Tibial artery (tissue), 4 donors: ENCODE data around the gene C19orf47.

ENCODE experiments used
- DNase-seq, 2 donors: peaks; one replicate each; pipeline ENCODE4 v3.0.0-alpha.2; 2019
- H3K27ac ChIP-seq, 2 donors: fragments of 200-600 bp; sonication (generic) in 1 of 2; 1 replicate in 1 of 2; 2 replicates in 1 of 2; pipeline ENCODE4 v1.5.1; 2018 to 2019; ENCODE audit warnings: mild to moderate bottlenecking in 1 of 2
- H3K27me3 ChIP-seq, 2 donors: fragments of 200-600 bp; sonication (generic) in 1 of 2; one replicate each; pipeline versions ENCODE4 v1.5.1 to v1.6.0; 2016 to 2019
- H3K36me3 ChIP-seq, 3 donors: fragments of 200-600 bp; sonication (generic) in 2 of 3; one replicate each; pipeline ENCODE4 v1.5.1; 2016 to 2019; ENCODE audit warnings: mild to moderate bottlenecking in 2 of 3
- H3K4me1 ChIP-seq, 4 donors: fragments of 200-600 bp; sonication (generic) in 2 of 4; 1 replicate in 3 of 4; 2 replicates in 1 of 4; pipeline ENCODE4 v1.5.1; 2016 to 2019
- H3K4me3 ChIP-seq, 2 donors: fragments of 200-600 bp; sonication (generic) in 1 of 2; 1 replicate in 1 of 2; 2 replicates in 1 of 2; pipeline ENCODE4 v1.5.1; 2018 to 2019; ENCODE audit warnings: mild to moderate bottlenecking in 2 of 2
- H3K9me3 ChIP-seq, 3 donors: fragments of 200-600 bp; sonication (generic) in 1 of 3; one replicate each; pipeline ENCODE4 v1.5.1; 2016 to 2019
- CTCF ChIP-seq, 2 experiments: fragments of 200-600 bp in 1 of 2; fragments of 450-650 bp in 1 of 2; IDR thresholded peaks; one replicate each; pipeline ENCODE4 v1.5.1; 2017 to 2019; ENCODE audit warnings: antibody characterized with exemption in 2 of 2, mild to moderate bottlenecking in 1 of 2, moderate library complexity in 1 of 2
- intact Hi-C: fragments of 100-400 bp; cut with DNase I; formaldehyde crosslinking; loops from one replicate; pipeline ENCODE4 v1.15.0; 2023; ENCODE audit warnings: low total_unique reads

Gene C19orf47

GRCh38 chr19:40348125-40348913 is at the start of gene C19orf47, which contains the start of gene PLD3:
Gene C19orf47, minus strand, starts transcription at chr19:40348397. Its CDS starts 6,540 bp downstream, at chr19:40341857.
Gene PLD3, plus strand, starts transcription at chr19:40348695. Its CDS starts 17,789 bp downstream, at chr19:40366484.
- intact Hi-C loops = no loop called here
- H3K4me1 ChIP-seq = peaks cover 0 to 39% (median 10%) of the 10 kb centered on the region in 4 donors
- H3K36me3 ChIP-seq = no peaks in the 10 kb centered on the region
- DNase-seq = peak; percentile 100
- no peaks in the 10 kb centered on the region for H3K27me3 ChIP-seq
- H3K27ac ChIP-seq = peak within 1 kb of the TSS; percentile 61 to 81
- TF ChIP-seq CTCF (IDR thresholded peaks at IDR 0.05) = peak in 1 of 2 experiments; percentile 48
- H3K9me3 ChIP-seq = no peaks in the 10 kb centered on the region
- H3K4me3 ChIP-seq = peak within 1 kb of the TSS; percentile 58 to 68

- intact Hi-C loops = no loop called here
- Histone ChIP-seq H3K27ac (no peak overlapping the region), H3K27me3 (no peaks in the 10 kb centered on the region), H3K4me3 (no peak overlapping the region), H3K9me3 (no peaks in the 10 kb centered on the region), H3K36me3 (peaks cover 0 to 16% (median 4%) of the 10 kb centered on the region in 3 donors), H3K4me1 (peaks cover 0 to 2% (median 0%) of the 10 kb centered on the region in 4 donors)
- no peak for TF ChIP-seq CTCF (IDR thresholded peaks at IDR 0.05)
- no peak for DNase-seq
Observed at GRCh38 chr19:40397568-40397906, 49.3 kb upstream of the C19orf47 start.

GRCh38 chr19:40396886-40397567 is 48.8 kb upstream of the C19orf47 start:
- no peak overlapping the region for H3K4me3 ChIP-seq
- no peaks in the 10 kb centered on the region for H3K9me3 ChIP-seq
- no peak for DNase-seq
- H3K27me3 ChIP-seq = no peaks in the 10 kb centered on the region
- no peak overlapping the region for H3K27ac ChIP-seq
- intact Hi-C loops = no loop called here
- TF ChIP-seq CTCF (IDR thresholded peaks at IDR 0.05) = no peak
- H3K36me3 ChIP-seq = peaks cover 0 to 16% (median 4%) of the 10 kb centered on the region in 3 donors
- peaks cover 0 to 2% (median 0%) of the 10 kb centered on the region in 4 donors for H3K4me1 ChIP-seq

- Histone ChIP-seq H3K9me3 (no peaks in the 10 kb centered on the region), H3K4me1 (peaks cover 0 to 2% (median 0%) of the 10 kb centered on the region in 4 donors), H3K36me3 (peaks cover 0 to 16% (median 4%) of the 10 kb centered on the region in 3 donors), H3K27ac (no peak overlapping the region), H3K4me3 (no peak overlapping the region), H3K27me3 (no peaks in the 10 kb centered on the region)
- intact Hi-C loops = no loop called here
- no peak for TF ChIP-seq CTCF (IDR thresholded peaks at IDR 0.05)
- DNase-seq = no peak
Observed at GRCh38 chr19:40395956-40396355, 47.8 kb upstream of the C19orf47 start.

GRCh38 chr19:40394816-40395210 is 46.6 kb upstream of the C19orf47 start:
- peaks cover 0 to 2% (median 0%) of the 10 kb centered on the region in 4 donors for H3K4me1 ChIP-seq
- H3K36me3 ChIP-seq = peaks cover 0 to 16% (median 4%) of the 10 kb centered on the region in 3 donors
- no peaks in the 10 kb centered on the region for H3K27me3 ChIP-seq
- intact Hi-C loops = no loop called here
- DNase-seq = no peak
- H3K4me3 ChIP-seq = no peak overlapping the region
- no peak overlapping the region for H3K27ac ChIP-seq
- TF ChIP-seq CTCF (IDR thresholded peaks at IDR 0.05) = no peak
- no peaks in the 10 kb centered on the region for H3K9me3 ChIP-seq
